Measurements from ENCODE around the gene COX19. TPM values are rescaled to one million over a fixed set of nuclear protein-coding genes. Genes with fewer than 3 reads are reported as not detected.
"Not testable (repeated sequence)": the region's sequence is repeated elsewhere in the genome, so short reads cannot be mapped to it uniquely, and the experiment has no call there.

The COX19 gene
- total RNA-seq, 1 experiment from 2014 or later = 18.8 TPM

- Histone ChIP-seq H3K4me1 (ENCODE audit: insufficient read depth, low read length, poor library complexity, severe bottlenecking) (no peaks in the 10 kb centered on the region), H3K4me3 (ENCODE audit: low read depth, low read length, poor library complexity, severe bottlenecking) (no peak overlapping the region), H3K9me3 (ENCODE audit: low read depth, low read length, poor library complexity, severe bottlenecking) (no peaks in the 10 kb centered on the region), H3K36me3 (ENCODE audit: insufficient read depth, low read length, poor library complexity, severe bottlenecking) (peaks cover 7% of the 10 kb centered on the region), H3K27ac (ENCODE audit: low read depth, low read length, poor library complexity, severe bottlenecking) (no peak overlapping the region), H3K27me3 (replicated peaks; ENCODE audit: insufficient read depth, low read depth, low read length, poor library complexity) (no peaks in the 10 kb centered on the region)
- POLR2A ChIA-PET (ENCODE audit: low non-redundant PET) = no interaction called here
- intact Hi-C loops (cut with micrococcal nuclease; ENCODE audit: unreplicated experiment) = no loop called here
- BruUV-seq (replicated peaks) = no TSS peak
- no peak for DNase-seq (ENCODE audit: low spot score)
- CTCF ChIA-PET = no interaction called here
- TF ChIP-seq, protein P1, sequence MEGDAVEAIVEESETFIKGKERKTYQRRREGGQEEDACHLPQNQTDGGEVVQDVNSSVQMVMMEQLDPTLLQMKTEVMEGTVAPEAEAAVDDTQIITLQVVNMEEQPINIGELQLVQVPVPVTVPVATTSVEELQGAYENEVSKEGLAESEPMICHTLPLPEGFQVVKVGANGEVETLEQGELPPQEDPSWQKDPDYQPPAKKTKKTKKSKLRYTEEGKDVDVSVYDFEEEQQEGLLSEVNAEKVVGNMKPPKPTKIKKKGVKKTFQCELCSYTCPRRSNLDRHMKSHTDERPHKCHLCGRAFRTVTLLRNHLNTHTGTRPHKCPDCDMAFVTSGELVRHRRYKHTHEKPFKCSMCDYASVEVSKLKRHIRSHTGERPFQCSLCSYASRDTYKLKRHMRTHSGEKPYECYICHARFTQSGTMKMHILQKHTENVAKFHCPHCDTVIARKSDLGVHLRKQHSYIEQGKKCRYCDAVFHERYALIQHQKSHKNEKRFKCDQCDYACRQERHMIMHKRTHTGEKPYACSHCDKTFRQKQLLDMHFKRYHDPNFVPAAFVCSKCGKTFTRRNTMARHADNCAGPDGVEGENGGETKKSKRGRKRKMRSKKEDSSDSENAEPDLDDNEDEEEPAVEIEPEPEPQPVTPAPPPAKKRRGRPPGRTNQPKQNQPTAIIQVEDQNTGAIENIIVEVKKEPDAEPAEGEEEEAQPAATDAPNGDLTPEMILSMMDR (conservative IDR thresholded peaks at IDR 0.05; ENCODE audit: low read depth, low read length) = no peak
- TF ChIP-seq EZH2 (IDR thresholded peaks at IDR 0.05; ENCODE audit: borderline replicate concordance, low read depth, low read length, poor library complexity, severe bottlenecking) = no peak
These were observed 32.6 kb upstream of the COX19 start for GRCh38 chr7:1007901-1008300.

DNA sequence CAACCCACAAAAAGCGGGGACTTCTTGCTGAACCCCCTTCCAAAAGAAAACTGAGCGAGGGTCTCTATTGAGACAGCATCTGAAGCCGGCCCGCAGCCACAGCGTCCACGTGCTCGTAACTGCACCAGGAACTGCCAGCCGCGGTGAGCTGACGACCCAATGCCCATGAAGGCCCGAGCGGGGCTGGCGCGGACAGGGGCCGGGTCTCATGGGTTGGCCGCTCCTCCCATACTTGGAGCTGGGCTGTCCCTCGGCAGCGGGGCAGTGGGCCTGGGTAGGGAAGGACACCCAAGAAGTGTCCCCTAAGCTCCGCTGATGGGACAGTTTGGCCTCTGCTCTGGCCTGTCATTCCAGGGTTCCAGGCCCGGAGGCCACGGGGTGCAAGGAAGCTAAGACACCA lies 30.0 kb upstream of the COX19 start:
- BruUV-seq (replicated peaks) = no TSS peak
- TF ChIP-seq EZH2 (IDR thresholded peaks at IDR 0.05; ENCODE audit: borderline replicate concordance, low read depth, low read length, poor library complexity, severe bottlenecking) = no peak
- TF ChIP-seq, protein P1 (conservative IDR thresholded peaks at IDR 0.05; ENCODE audit: low read depth, low read length) = no peak
- Histone ChIP-seq H3K4me1 (ENCODE audit: insufficient read depth, low read length, poor library complexity, severe bottlenecking) (no peaks in the 10 kb centered on the region), H3K36me3 (ENCODE audit: insufficient read depth, low read length, poor library complexity, severe bottlenecking) (peaks cover 7% of the 10 kb centered on the region), H3K27ac (ENCODE audit: low read depth, low read length, poor library complexity, severe bottlenecking) (no peak overlapping the region), H3K9me3 (ENCODE audit: low read depth, low read length, poor library complexity, severe bottlenecking) (no peaks in the 10 kb centered on the region), H3K27me3 (replicated peaks; ENCODE audit: insufficient read depth, low read depth, low read length, poor library complexity) (no peaks in the 10 kb centered on the region), H3K4me3 (ENCODE audit: low read depth, low read length, poor library complexity, severe bottlenecking) (no peak overlapping the region)
- no peak for DNase-seq (ENCODE audit: low spot score)
- POLR2A ChIA-PET (ENCODE audit: low non-redundant PET) = interaction anchor here (0.7 kb wide), 1 partner anchor 163 kb away, joined by 4 read pairs; no protein-coding TSS in a partner anchor
- CTCF ChIA-PET = interaction anchor here (0.6 to 2.1 kb wide), 3 partner anchors 12 to 408 kb away, joined by 3 to 6 read pairs (median 4); no protein-coding TSS in a partner anchor
- intact Hi-C loops (cut with micrococcal nuclease; ENCODE audit: unreplicated experiment) = no loop called here

DNA sequence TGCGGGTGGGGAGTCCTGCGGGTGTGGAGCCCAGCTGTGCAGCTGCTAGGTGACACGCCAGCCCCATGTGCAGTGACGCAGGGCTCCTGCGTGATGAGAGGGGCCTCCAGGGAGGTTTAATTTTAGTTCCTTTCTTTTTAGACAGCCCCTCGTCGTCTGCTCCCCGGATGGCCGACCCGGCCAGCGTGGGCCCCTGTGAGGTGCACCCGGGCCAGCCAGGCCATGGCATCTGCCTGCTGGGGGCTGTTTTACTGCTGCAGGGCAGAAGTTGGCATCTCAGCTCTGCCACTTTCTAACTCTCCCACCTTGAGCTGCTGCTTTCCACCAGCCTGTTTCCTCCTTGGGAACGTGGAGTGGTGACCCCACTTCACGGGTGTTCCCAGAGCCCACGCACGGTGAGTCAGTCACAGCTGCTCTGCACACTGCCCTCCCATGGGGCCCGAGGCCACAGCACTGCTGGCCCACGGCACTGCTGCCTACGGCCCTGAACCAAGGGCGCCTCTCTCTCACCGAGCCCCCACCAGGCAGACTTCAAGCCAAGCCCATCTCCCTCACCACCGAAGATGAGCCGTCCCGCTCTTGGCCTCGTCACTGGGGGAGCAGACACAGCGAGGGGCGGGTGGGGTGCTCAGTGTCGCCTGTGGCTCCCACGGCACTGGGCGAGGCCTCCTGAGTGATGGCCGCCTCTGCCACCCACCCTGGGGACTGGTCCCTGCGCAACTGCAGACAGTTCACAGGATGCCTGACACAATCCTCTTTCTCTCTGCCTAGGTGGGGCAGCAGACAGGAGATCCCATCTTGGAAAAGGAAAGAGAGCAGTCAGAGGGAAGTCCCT lies 28.9 kb upstream of the COX19 start:
- H3K27me3 ChIP-seq (replicated peaks; ENCODE audit: insufficient read depth, low read depth, low read length, poor library complexity) = no peaks in the 10 kb centered on the region
- no TSS peak for BruUV-seq (replicated peaks)
- ChIA-PET CTCF (interaction anchor here (2.1 kb wide), 1 partner anchor 11 kb away, joined by 4 read pairs; no protein-coding TSS in a partner anchor), POLR2A (ENCODE audit: low non-redundant PET) (interaction anchor here (0.7 kb wide), 1 partner anchor 164 kb away, joined by 4 read pairs; no protein-coding TSS in a partner anchor)
- no peaks in the 10 kb centered on the region for H3K9me3 ChIP-seq (ENCODE audit: low read depth, low read length, poor library complexity, severe bottlenecking)
- DNase-seq (ENCODE audit: low spot score) = no peak
- H3K4me1 ChIP-seq (ENCODE audit: insufficient read depth, low read length, poor library complexity, severe bottlenecking) = no peaks in the 10 kb centered on the region
- H3K4me3 ChIP-seq (ENCODE audit: low read depth, low read length, poor library complexity, severe bottlenecking) = no peak overlapping the region
- TF ChIP-seq, protein P1 (conservative IDR thresholded peaks at IDR 0.05; ENCODE audit: low read depth, low read length) = no peak
- no peak for TF ChIP-seq EZH2 (IDR thresholded peaks at IDR 0.05; ENCODE audit: borderline replicate concordance, low read depth, low read length, poor library complexity, severe bottlenecking)
- intact Hi-C loops (cut with micrococcal nuclease; ENCODE audit: unreplicated experiment) = no loop called here
- peaks cover 3% of the 10 kb centered on the region for H3K36me3 ChIP-seq (ENCODE audit: insufficient read depth, low read length, poor library complexity, severe bottlenecking)
- H3K27ac ChIP-seq (ENCODE audit: low read depth, low read length, poor library complexity, severe bottlenecking) = no peak overlapping the region

DNA sequence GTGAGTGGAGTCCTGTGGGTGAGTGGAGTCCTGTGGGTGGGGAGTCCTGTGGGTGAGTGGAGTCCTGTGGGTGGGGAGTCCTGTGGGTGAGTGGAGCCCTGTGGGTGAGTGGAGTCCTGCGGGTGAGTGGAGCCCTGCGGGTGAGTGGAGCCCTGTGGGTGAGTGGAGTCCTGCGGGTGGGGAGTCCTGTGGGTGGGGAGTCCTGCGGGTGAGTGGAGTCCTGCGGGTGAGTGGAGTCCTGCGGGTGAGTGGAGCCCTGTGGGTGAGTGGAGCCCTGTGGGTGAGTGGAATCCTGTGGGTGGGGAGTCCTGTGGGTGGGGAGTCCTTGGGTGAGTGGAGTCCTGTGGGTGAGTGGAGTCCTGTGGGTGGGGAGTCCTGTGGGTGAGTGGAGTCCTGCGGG lies 27.1 kb upstream of the COX19 start:
- intact Hi-C loops (cut with micrococcal nuclease; ENCODE audit: unreplicated experiment); H3K27me3 ChIP-seq (replicated peaks; ENCODE audit: insufficient read depth, low read depth, low read length, poor library complexity): not testable (repeated sequence)

GRCh38 chr7:1002026-1002425 lies 26.7 kb upstream of the COX19 start:
- intact Hi-C loops (cut with micrococcal nuclease; ENCODE audit: unreplicated experiment); H3K4me3 ChIP-seq (ENCODE audit: low read depth, low read length, poor library complexity, severe bottlenecking); POLR2A ChIA-PET (ENCODE audit: low non-redundant PET); H3K36me3 ChIP-seq (ENCODE audit: insufficient read depth, low read length, poor library complexity, severe bottlenecking); BruUV-seq (replicated peaks); DNase-seq (ENCODE audit: low spot score); H3K9me3 ChIP-seq (ENCODE audit: low read depth, low read length, poor library complexity, severe bottlenecking); H3K27me3 ChIP-seq (replicated peaks; ENCODE audit: insufficient read depth, low read depth, low read length, poor library complexity); H3K4me1 ChIP-seq (ENCODE audit: insufficient read depth, low read length, poor library complexity, severe bottlenecking); CTCF ChIA-PET; H3K27ac ChIP-seq (ENCODE audit: low read depth, low read length, poor library complexity, severe bottlenecking): not testable (repeated sequence)

More for the DNA sequence above, 27.1 kb upstream of the COX19 start:
- H3K9me3 ChIP-seq (ENCODE audit: low read depth, low read length, poor library complexity, severe bottlenecking); H3K27ac ChIP-seq (ENCODE audit: low read depth, low read length, poor library complexity, severe bottlenecking); DNase-seq (ENCODE audit: low spot score); H3K4me1 ChIP-seq (ENCODE audit: insufficient read depth, low read length, poor library complexity, severe bottlenecking); H3K4me3 ChIP-seq (ENCODE audit: low read depth, low read length, poor library complexity, severe bottlenecking); CTCF ChIA-PET; H3K36me3 ChIP-seq (ENCODE audit: insufficient read depth, low read length, poor library complexity, severe bottlenecking); POLR2A ChIA-PET (ENCODE audit: low non-redundant PET); BruUV-seq (replicated peaks): not testable (repeated sequence)

Data from A673 (cell line).